GM19035 (cell line): ENCODE results near the gene BRD3.

Source experiments
- ATAC-seq: cut with Tn5 transposase; IDR thresholded peaks from one replicate; pipeline ENCODE4 v1.9.1; 2021; ENCODE audit not compliant: unreplicated experiment

Gene BRD3

DNA sequence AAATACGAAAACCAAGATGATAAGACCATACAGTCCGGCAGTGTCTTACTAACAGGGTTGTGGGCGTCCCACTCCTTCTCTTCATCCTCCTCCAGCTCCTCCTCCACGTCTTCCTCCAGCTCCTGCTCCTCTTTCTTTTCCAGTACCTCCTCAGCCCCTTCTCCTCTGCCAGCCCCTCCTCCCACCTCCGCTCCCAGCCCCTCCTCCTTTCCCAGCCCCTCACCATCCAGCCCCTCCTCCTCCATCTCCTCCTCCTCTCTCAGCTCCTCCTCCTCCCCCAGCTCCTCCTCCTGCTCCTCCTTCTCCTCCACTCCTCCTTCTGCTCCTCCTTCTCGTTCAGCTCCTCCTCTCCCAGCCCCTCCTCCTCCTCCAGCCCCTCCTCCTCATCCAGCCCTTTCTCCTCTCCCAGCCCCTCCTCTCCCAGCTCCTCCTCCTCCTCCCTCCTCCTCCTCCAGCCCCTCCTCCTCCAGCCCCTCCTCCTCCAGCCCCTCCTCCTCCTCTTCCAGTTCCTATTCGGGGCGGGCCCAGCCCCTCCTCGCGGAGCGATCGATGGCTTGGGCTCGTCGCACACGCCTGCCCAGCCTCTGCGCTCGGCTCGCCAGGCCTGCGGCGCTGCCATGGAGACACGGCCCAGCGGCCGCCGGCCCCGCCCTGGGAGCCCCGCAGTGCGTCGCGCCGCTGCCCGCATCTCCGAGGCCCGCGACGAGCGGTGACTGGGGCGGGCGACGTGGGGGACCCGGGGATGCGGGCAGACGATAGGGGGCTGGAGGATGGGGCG lies 42.8 kb downstream of the BRD3 start, which contains the start of gene BRD3OS:
Gene BRD3OS, plus strand, starts transcription at position 654 of the 778 bp plus-strand sequence. CDS start 1,267 bp downstream, outside the sequence.
- peak; percentile 86 for ATAC-seq

DNA sequence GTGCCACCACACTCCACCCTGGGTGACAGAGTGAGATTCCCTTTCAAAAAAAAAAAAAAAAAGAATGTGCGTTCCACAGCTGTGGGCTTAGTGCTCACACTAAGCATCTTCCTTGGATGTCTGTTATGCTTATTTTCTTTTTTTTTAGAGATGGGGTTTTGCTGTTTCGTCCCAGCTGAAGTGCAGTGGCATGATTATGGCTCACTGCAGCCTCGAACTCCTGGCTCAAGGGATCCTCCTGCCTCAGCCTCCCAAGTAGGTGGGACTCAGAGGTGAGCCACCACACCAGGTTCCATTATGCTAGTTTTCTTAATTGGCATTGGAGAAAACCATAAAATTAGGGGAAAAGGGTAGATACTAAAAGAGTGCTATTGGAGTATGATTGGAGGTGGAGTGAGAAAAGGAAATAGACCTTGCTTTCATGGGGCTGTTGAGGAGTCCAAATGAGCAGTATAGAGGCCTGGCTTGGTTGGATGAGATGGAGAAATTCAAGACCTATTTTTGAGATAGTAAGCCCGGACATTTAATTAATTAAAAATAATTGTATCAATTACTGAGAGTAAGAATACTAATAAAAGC lies 43.5 kb downstream of the BRD3 start:
- ATAC-seq = no peak

DNA sequence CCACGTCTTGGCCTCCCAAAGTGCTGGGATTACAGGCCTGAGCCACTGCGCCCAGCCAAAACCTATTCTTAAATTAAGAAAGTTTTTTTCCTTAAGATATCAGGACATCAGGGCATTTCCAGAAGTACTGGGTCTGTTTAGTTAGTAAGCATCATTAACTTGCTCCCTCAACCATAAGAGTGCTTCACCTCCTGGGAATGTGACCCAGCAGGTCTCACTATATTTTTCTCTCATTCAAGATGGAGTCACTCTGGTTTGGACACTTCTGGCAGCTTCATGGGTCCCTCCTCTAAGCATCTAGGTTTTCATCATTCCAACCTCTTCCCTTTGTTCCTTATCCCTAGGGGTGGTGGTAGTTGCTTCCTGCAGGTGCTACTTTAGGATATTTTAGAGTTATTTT lies 52.9 kb downstream of the BRD3 start:
- no peak for ATAC-seq

DNA sequence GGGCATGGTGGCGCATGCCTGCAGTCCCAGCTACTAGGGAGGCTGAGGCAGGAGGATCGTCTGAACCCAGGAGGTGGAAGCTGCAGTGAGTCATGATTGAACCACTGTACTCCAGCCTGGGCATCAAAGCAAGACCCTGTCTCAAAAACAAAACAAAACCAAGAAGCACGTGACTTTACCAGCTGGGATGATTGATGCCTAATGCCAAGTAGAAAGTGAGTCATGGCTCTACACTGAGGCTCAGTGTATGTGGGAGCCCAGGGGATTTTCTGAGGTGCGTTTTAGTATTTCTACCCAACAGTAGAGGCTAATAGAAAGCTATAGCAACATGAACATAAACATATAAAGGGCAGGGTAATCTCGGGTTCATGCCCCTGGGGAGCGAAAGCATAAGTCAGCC lies 56.4 kb downstream of the BRD3 start:
- no peak for ATAC-seq

DNA sequence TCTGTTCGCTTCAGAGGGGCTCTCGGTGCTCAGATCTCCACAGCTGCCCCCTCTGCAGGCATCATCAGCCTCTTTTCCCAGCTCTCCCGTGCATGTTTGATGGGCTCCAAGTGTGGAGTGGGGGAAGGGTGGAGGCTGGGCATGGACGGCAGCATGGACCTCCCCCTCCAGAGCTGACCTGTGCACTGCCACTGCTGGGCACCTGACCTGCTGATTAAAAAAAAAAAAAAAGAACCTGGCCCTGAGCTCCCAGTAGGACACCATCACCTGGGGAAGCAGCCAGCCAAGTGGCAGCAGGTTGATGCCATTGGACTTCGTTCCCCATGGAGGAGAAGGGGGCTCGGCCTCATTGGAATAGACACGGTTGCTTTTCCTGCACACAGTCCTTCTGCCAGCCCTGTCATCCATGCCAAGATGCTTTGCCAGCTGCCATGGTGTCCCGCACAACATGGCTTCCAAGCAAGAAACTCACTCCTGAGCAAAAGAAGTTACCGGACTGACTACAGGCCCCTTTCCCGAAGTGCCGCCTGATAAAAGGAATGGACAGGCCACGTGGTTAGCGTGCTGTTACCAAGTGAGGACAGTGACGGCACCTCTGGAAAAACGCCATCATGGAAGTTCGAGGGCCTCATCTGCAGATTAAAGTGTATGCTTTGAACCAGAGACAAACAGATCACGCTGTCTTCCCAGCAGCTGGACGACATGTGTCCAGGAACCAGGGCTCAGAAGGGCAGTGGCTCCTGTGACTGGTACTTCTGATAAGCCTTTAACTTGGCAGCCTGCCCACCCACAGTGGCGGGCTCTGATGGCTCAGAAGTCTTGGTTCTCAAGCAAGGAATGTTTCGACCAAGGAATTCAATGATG lies 57.3 kb downstream of the BRD3 start:
- ATAC-seq = no peak

DNA sequence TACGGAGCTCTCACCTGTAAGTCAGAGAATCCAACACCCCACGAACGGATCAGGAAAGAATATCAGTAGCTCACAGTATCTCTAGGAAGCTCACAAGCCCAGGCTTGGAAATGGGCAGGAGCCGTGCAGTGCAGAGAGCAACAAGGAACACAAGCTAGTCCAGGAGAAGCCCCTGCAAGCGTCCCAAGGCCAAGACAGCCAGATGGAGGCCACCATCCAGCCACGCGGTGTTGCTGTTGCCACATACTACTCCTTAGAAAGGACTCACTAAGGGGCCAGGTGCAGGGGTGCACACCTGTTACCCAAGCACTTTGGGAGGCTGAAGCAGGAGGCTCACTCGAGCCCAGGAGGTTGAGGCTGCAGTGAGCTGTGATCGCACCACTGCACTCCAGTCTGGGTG lies 60.3 kb downstream of the BRD3 start:
- ATAC-seq = no peak

DNA sequence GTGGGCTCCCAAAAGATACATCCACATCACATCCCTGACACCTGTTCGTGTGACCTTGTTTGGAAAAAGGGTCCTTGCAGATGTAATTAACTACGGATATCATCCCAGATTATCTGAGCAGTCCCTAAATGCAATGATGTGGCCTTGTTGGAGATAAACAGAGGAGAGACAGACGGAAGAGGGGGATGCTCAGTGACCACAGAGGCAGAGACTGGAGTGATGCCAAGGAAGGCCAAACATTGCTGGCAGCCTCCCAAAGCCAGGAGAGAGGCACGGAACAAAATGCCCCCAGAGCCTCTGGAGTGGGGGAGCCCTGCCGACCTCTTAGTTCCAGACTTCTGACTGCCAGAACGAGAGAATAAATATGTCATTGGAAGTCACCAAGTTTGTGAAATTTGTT lies 60.7 kb downstream of the BRD3 start:
- ATAC-seq = no peak

DNA sequence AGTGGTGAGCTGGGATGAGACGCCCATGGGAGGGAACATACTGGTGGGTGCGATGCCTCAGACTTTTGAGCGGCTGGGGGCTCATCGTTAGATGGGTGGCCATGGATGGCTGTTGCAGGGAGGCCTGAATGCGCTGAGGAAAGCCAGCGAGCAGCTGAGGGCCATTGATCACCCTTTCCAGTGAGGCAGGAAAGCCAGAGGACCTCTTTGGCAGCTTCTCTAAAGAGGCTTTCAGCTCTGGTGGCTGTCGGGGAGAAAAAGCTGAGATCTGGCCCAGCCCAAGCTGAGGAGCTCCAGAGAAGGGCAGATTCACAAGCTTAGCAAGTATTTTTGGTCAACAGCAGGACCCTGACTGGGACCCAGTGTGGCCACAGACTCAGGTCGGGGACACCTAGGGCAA lies 62.4 kb downstream of the BRD3 start:
- ATAC-seq = no peak

DNA sequence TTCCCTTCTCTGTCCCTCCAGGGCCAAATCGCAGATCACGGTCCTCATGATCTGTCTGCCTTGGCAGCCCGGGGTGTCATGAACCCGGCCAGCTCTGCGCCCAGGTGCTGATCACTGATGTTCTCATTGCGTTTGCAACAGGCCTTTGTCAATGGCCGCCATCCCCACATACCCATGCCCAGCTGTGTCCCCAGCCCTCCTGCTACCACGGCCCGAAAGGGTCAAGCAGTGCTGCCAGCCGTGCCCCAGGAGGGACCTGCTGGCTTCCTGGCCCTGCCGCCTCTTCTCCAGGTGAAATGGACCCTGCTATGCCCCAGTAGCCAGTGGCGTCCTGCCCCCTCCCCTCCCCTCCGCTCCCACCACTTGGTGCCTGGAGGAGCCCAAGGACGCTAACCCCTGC lies 62.9 kb downstream of the BRD3 start:
- ATAC-seq = no peak

DNA sequence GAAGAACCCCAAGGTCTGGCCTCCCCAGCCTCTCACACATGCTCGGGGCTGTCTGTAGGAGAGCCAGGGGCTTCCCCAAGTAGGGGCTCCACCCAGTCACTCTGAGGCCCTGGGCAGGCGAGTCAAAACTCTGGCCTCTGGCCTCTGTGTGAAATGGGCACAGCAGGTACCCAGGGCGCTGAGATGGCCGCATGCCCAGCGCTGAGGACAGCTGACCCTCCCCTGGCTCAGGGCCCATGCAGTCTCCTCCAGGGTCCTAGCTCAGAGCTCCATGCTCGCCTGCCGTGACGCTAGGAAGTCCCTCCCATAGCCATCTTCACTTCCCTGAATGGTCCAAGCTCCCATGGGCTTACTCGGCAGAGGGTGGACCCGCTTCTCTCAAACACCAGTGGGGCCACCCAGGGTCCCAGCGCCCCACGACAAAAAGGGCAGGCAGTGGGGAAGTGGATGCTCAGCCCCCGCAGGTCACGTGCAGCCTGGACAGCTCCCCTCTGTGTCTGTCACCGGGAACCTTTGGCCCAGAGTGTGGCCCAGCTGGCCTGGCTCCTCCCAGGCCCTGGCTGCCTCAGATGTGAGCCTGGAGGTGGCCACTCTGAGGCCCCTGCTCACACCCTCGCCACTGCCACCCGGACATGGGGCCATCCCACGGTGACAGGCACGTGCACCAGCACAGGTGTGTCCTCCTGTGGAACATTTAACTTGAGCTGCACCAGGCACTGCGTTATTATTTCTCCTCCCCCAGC lies 63.5 kb downstream of the BRD3 start:
- no peak for ATAC-seq

DNA sequence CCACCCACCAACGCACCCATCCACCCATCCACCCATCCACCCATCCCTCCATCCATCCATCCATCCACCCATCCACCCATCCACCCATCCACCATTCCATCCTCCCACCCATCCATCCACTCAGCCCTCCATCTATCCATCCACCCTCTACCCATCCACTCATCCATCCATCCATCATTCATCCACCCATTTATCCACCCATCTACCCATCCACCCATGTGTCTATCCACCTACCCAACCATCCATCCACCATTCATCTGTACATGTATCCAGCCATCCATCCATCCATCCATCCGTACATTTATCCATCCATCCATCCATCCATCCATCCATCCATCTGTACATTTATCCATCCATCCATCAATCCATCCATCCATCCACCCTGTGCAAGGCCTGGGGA lies 64.6 kb downstream of the BRD3 start:
- no peak for ATAC-seq

DNA sequence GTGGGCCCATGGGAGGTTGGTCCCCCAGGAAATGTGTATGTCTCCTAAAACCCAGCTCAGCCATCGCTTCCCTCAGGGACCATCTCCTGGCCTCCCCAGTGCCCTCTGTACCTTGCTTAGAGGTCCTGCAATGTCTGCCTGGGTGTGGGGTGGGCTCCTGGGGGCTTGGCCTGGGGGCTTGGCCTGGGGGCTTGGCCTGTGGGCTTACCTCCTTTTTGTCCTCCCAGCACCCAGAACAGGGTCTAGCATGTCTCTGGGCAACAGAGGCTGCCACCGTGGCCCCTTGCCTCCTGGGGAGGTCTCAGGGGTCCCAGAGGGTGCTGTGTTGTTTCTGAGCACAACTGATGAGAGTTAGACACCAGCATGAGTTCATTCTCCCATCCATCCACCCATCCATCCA lies 65.0 kb downstream of the BRD3 start:
- ATAC-seq = no peak

DNA sequence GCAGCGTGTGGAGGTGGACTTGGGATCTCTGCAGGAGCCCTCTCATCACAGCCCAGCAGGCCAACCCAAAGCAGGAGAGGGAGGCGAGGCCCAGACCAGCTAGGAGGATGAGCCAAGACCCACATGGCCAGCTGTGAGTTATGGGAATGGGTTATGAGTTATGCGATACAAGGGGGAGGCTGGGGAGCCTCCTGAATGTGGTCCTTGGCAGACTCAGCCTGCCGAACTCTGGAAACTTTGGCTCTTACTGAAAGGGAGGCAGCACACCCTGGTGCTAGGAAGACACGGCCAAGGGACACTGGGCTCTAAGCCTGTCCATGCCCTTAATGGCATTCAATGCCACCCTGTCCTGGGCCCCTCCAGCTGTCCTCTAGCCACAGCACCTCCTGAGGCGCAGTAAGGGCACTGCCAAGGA lies 68.0 kb downstream of the BRD3 start:
- ATAC-seq = no peak

DNA sequence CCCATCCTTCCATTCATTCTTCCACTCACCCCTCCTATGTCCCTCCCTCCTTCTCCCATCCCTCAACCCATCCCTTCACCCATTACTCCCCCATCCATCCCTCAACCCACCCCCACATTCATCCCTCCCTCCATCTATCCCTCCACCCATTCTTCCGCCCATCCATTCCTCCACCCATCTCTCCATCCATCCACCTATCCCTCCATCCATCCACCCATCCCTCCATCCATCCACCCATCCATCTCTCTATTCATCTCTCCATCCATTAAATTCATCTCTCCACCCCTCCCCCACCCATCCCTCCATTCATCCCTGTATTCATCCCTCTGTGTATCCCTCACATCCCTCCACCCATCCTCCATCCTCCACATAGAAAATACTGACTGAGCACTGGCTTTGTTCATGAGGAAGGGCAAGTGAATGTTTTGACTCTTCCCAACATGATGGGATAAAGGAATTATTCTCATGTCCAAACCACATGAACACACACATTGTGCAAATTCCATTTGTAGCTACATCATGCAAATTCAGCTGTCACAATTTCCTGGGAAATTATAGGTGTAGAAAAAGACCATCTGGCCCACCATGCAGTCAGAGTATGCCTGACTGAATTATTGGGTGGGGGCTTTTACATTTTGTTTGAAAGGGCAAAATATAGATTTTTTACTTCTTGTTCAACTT lies 68.8 kb downstream of the BRD3 start:
- ATAC-seq = no peak

DNA sequence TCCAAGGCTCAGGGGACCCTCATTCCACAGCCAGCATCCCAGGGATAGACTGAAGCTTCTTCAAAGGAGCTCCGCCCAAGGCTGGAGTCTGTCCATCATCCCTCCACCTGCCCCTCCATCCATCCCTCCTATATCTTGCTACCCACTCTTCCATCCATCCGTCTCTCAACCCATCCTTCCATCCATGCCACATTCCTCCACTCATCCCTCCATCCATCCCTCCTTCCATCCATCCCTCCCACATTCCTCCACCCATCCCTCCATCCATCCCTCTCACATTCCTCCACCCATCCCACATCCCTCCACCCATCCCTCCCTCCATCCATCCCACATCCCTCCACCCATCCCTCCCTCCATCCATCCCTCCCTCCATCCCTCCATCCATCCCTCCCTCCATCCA lies 70.2 kb downstream of the BRD3 start:
- no peak for ATAC-seq

DNA sequence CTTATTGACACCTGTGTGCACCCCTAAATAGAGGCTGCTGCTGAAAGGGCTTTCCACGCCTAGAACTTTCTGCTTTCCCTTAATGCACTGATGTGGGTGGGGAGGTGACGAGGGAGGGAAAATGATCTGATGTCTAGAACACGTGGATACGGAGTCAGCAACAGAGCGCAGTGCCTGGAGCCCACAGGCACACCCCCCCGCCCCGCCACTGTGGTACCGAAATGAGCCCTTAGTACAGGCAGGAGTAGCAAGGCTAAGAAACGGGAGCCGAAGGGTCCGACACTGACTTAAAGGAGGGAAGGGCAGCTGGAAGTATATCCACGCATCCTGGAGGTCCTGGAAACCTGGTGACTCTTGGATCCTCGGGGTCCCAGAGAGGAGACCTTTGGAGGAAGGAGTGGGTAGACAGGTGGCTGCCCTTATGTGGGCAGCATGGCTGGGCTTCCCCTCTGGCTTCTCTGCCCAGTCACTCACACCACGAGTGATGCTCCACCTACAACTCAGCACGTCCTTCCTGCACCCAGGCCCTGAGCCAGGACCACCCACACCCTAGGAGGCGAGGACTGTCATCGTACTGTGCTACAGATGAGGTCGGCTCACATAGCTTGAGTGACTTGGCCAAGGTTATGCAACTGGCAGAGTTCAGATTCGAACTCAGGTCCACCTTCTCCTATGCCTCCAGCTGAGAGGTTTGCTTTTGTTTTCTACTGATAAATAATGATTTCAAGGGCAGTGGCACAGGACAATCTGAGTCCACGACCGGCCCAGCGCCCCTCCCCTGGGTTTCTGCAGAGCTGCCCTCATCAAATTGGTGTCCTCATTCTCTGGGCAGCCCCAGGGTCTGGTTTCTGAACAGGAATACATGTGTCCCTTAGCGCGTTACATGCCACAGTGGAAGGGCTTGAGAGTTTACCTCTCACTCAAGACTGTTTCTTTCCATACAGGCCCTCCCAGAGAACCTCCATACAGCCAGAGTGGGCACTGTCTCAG lies 71.0 kb downstream of the BRD3 start:
- ATAC-seq = no peak

DNA sequence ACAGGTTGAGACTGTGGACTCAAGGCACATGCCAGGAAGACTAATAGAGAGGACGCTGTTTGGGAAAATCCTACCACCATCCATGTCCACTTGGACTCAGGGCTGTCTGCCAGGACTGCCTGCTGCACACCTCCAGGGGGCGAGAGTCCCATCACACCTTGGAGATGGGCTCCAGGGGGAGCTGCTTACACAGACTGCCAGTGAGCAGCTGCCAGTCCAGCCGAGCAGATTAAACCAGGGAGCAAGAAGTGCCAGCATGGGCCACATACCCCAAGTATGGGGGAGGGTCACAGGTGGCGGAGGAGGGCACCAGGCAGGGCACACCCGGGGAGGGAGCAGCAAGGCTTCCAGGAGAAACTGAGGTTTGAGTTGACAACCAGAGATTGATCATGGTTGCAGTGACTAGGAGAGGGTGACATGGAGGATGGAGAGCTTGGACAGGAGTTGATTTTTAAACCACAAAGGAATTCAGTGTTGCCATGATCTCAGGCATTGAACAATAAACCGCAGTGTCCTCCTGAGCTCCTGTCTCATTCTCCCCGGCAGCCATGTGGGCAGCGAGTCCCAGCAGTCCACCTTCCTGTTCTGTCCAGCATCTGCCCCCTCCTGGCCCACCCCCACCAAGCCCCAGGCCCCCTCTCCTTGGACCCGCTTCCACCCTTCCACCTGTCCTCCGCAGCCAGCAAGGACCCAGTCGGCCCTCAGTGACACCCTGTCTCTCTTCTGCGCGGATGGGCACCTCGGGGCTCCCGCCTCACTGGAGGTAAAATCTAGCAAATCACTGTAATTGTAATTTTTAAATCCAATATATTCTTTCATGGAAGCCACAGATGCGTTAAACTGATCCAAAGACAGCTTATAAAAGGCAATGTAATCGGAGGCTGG lies 72.6 kb downstream of the BRD3 start:
- ATAC-seq = no peak

DNA sequence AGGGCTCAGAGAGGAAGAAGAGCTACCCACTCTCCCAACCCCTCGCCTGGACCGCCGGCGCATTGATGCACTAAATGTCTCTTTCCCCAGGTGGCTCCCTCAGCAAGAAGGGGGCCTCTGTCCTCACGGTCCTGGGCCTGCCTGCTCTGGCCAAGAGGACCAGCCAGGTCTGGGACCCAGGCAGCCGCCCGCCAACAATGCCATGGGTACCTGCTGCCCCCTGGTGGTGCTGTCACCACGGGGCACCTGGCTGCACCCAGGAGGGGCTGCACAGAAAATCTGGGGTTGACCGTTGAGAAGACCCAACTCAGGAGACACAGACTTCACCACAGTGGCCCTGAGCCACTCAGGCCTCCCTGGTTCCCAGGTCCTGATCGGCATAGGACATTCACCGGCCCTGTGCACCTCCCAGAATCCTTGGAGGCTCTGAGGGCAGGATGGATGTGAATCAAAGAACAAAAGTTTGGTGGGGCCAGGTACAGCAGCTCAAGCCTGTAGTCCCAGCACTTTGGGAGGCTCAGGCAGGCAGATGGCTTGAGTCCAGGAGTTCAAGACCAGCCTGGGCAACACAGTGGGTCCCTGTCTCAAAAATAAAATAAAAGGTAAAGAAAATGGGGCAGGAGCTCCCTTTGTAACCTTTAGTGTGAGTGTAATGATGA lies 73.3 kb downstream of the BRD3 start:
- peak; percentile 26 for ATAC-seq
